GM06990 (cell line): ENCODE results near the gene INSIG2.

ENCODE experiments used
- DNase-seq: peaks from one replicate; pipeline ENCODE4 v3.0.0-alpha.2; 2011; ENCODE audit not compliant: insufficient read length; ENCODE audit errors: extremely low read depth
- H3K27me3 ChIP-seq: replicated peaks from 2 replicates; pipeline ENCODE4 v1.6.0; 2011; ENCODE audit warnings: low read length; ENCODE audit not compliant: control insufficient read depth, insufficient read depth
- H3K36me3 ChIP-seq: 2 replicates; pipeline ENCODE4 v1.5.1; 2011; ENCODE audit warnings: low read length; ENCODE audit not compliant: control insufficient read depth, insufficient read depth
- H3K4me3 ChIP-seq: replicated peaks from 2 replicates; pipeline ENCODE4 v1.5.1; 2011; ENCODE audit warnings: low read depth, mild to moderate bottlenecking, control low read depth, low read length
- CTCF ChIP-seq: IDR thresholded peaks from 2 replicates; pipeline ENCODE4 v1.5.1; 2011; ENCODE audit warnings: low read length, control low read depth, mild to moderate bottlenecking, inconsistent platforms; ENCODE audit not compliant: insufficient read depth, poor library complexity, severe bottlenecking

INSIG2 gene

GRCh38 chr2:118046634-118047210 is 41.5 kb upstream of the INSIG2 start:
- no peak overlapping the region for H3K4me3 ChIP-seq
- no peaks in the 10 kb centered on the region for H3K27me3 ChIP-seq
- no peaks in the 10 kb centered on the region for H3K36me3 ChIP-seq
- TF ChIP-seq CTCF: peak; percentile 40
- DNase-seq: no peak

GRCh38 chr2:118047380-118047826 is 40.9 kb upstream of the INSIG2 start:
- no peaks in the 10 kb centered on the region for H3K36me3 ChIP-seq
- H3K27me3 ChIP-seq: no peaks in the 10 kb centered on the region
- TF ChIP-seq CTCF: no peak
- H3K4me3 ChIP-seq: no peak overlapping the region
- no peak for DNase-seq

DNA sequence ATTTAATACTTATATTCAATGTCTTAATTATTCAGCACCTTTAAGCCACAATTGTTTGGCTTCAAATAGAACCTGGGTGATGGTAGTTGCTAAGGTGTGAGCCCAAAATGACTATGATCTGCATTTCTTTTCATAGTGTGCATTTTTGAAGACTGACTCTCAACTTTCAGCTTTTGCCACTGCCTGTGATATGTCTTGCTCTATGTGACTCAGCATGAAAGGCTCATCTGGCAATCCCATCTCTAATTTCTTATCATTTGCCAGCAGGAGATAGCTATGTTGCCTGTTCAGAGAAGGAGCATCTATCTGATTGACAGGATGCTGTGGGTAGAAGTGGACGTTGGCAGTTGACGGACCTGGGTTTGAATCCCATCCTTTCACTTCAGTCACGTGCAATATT is 39.9 kb upstream of the INSIG2 start:
- Histone ChIP-seq H3K4me3 (no peak overlapping the region), H3K36me3 (no peaks in the 10 kb centered on the region), H3K27me3 (no peaks in the 10 kb centered on the region)
- no peak for TF ChIP-seq CTCF
- DNase-seq: no peak

GRCh38 chr2:118049140-118049815 is 39.0 kb upstream of the INSIG2 start:
- no peak for DNase-seq
- Histone ChIP-seq H3K27me3 (no peaks in the 10 kb centered on the region), H3K36me3 (no peaks in the 10 kb centered on the region), H3K4me3 (no peak overlapping the region)
- no peak for TF ChIP-seq CTCF

DNA sequence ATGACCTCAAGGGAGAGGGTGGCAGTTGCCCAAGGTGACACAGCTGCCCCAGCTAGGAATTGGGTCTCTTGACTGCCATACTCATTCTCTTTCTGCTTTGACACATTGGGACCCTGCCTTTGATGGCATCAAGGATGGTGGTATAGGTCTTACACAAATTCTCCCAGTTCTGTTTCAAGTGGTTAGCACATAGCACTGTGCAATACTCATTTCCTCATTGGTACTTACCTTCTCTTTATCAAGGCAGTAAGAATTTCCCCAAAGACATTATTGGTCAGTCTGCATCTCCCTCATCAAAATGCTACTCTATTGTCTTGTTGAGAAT is 38.5 kb upstream of the INSIG2 start:
- Histone ChIP-seq H3K36me3 (no peaks in the 10 kb centered on the region), H3K4me3 (no peak overlapping the region), H3K27me3 (no peaks in the 10 kb centered on the region)
- no peak for TF ChIP-seq CTCF
- DNase-seq: peak; percentile 29
